ENCODE results near the gene YWHAB. TPM values are rescaled to one million over a fixed set of nuclear protein-coding genes. Genes with fewer than 3 reads are reported as not detected.

The YWHAB gene
- polyA plus RNA-seq (2013, experiment 1 of 2): 189 TPM
- polyA plus RNA-seq (2013, experiment 2 of 2): 186 TPM

DNA sequence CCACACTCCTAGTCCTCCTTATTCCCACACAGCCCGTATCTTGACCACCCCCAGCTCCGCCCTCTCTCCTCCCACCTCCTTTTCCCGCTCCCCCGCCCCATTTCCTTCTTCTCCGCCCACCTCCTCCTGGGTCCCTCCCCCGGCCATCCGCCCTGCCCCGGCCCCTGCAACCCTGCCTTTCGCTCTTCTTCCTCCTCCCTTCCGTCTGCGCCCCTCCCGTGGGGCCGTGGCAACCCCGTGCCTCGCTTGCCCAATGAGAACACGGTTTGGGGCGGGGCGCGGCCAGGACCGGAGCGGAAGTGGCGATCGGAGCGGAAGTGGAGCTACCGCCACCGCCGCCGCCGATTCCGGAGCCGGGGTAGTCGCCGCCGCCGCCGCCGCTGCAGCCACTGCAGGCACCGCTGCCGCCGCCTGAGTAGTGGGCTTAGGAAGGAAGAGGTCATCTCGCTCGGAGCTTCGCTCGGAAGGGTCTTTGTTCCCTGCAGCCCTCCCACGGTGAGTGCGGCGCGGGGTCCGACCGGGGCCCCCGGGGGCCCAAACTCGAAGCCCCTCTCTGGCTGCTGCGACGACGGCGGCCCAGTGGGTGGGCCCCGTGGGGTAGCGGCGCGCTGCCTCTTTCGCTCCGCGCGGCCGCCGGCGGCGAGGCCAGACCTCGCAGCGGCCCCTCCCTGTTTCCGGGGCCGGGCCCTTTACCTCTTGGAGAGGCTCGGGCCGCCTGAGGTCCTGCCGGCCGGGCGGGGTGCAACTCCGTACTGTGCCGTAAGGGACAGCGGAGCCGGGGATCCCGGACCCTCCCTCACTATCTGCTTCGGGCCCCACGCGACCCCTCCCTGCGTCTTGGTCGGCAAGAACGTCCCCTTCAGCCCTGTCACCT is at the start of gene YWHAB:
YWHAB (plus strand) TSS at position 314 of the 874 bp plus-strand sequence. CDS start 15,829 bp downstream, outside the sequence.
- H3K36me3 ChIP-seq (ENCODE audit: insufficient read depth, low read length): peaks cover 15% of the 10 kb centered on the region
- no peaks in the 10 kb centered on the region for H3K9me3 ChIP-seq (ENCODE audit: insufficient read depth, low read depth, low read length)
- H3K27me3 ChIP-seq (ENCODE audit: insufficient read depth, low read length): no peaks in the 10 kb centered on the region
- peaks cover 23% of the 10 kb centered on the region for H3K4me1 ChIP-seq (ENCODE audit: insufficient read depth, low read length)
- H3K4me3 ChIP-seq (ENCODE audit: low read length): peak within 1 kb of the TSS; percentile 95
- under 1% methylated on average over 88 of the region's 88 CpGs for WGBS
- H3K27ac ChIP-seq (ENCODE audit: low read depth, low read length): peak within 1 kb of the TSS; percentile 96
- H3K9ac ChIP-seq (ENCODE audit: low read depth, low read length): peak within 1 kb of the TSS; percentile 97

DNA sequence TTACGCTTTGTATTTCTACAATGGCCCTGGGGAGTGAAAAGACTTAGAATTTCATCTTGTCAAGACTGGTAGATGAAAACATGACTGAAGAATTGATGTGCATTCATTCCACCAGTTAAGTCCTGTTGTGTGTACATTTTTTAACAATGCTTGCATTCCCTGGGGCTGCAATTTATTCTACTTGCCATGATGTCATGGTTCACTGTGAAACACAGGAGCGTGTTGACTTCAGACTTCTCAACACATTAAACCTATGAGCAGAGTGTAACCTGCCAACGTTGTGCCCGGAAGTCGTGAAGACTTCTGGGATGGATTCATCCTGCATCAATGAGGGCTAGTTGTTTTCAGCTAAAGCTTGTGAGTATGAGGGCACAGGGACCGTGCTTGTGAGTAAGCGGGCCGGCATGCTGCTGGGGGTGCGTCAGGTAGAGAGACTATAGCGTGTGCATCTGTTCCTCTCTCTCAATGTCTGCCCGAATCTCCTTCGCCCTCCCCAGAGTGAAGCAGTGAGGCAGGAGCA is 48.8 kb upstream of the YWHAB start:
- Histone ChIP-seq H3K4me3 (ENCODE audit: low read length) (no peak overlapping the region), H3K36me3 (ENCODE audit: insufficient read depth, low read length) (no peaks in the 10 kb centered on the region), H3K27ac (ENCODE audit: low read depth, low read length) (no peak overlapping the region), H3K27me3 (ENCODE audit: insufficient read depth, low read length) (no peaks in the 10 kb centered on the region), H3K9me3 (ENCODE audit: insufficient read depth, low read depth, low read length) (0 out of 2 replicates have a peak, but pooled peaks cover 3% of the 10 kb centered on the region), H3K4me1 (ENCODE audit: insufficient read depth, low read length) (0 out of 2 replicates have a peak, but pooled peaks cover 6% of the 10 kb centered on the region), H3K9ac (ENCODE audit: low read depth, low read length) (no peak overlapping the region)
- 94% methylated on average over 12 of the region's 12 CpGs for WGBS

GRCh38 chr20:44837946-44838345 is 47.6 kb upstream of the YWHAB start:
- 94% methylated on average over 3 of the region's 3 CpGs for WGBS
- H3K4me3 ChIP-seq (ENCODE audit: low read length): no peak overlapping the region
- H3K27ac ChIP-seq (ENCODE audit: low read depth, low read length): no peak overlapping the region
- H3K36me3 ChIP-seq (ENCODE audit: insufficient read depth, low read length): no peaks in the 10 kb centered on the region
- H3K9me3 ChIP-seq (ENCODE audit: insufficient read depth, low read depth, low read length): 0 out of 2 replicates have a peak, but pooled peaks cover 3% of the 10 kb centered on the region
- 0 out of 2 replicates have a peak, but pooled peaks cover 6% of the 10 kb centered on the region for H3K4me1 ChIP-seq (ENCODE audit: insufficient read depth, low read length)
- no peak overlapping the region for H3K9ac ChIP-seq (ENCODE audit: low read depth, low read length)
- H3K27me3 ChIP-seq (ENCODE audit: insufficient read depth, low read length): no peaks in the 10 kb centered on the region

- H3K36me3 ChIP-seq (ENCODE audit: insufficient read depth, low read length): no peaks in the 10 kb centered on the region
- 100% methylated on average over 1 of the region's 1 CpG for WGBS
- H3K27me3 ChIP-seq (ENCODE audit: insufficient read depth, low read length): no peaks in the 10 kb centered on the region
- no peak overlapping the region for H3K27ac ChIP-seq (ENCODE audit: low read depth, low read length)
- H3K4me1 ChIP-seq (ENCODE audit: insufficient read depth, low read length): 0 out of 2 replicates have a peak, but pooled peaks cover 6% of the 10 kb centered on the region
- H3K4me3 ChIP-seq (ENCODE audit: low read length): no peak overlapping the region
- H3K9me3 ChIP-seq (ENCODE audit: insufficient read depth, low read depth, low read length): 0 out of 2 replicates have a peak, but pooled peaks cover 3% of the 10 kb centered on the region
- no peak overlapping the region for H3K9ac ChIP-seq (ENCODE audit: low read depth, low read length)
These were observed 47.0 kb upstream of the YWHAB start for GRCh38 chr20:44838521-44838920.

GRCh38 chr20:44839481-44839880 is 46.0 kb upstream of the YWHAB start:
- Histone ChIP-seq H3K9me3 (ENCODE audit: insufficient read depth, low read depth, low read length) (0 out of 2 replicates have a peak, but pooled peaks cover 3% of the 10 kb centered on the region), H3K9ac (ENCODE audit: low read depth, low read length) (no peak overlapping the region), H3K4me3 (ENCODE audit: low read length) (no peak overlapping the region), H3K36me3 (ENCODE audit: insufficient read depth, low read length) (no peaks in the 10 kb centered on the region), H3K4me1 (ENCODE audit: insufficient read depth, low read length) (0 out of 2 replicates have a peak, but pooled peaks cover 6% of the 10 kb centered on the region), H3K27me3 (ENCODE audit: insufficient read depth, low read length) (no peaks in the 10 kb centered on the region), H3K27ac (ENCODE audit: low read depth, low read length) (no peak overlapping the region)
- WGBS: 92% methylated on average over 5 of the region's 5 CpGs

DNA sequence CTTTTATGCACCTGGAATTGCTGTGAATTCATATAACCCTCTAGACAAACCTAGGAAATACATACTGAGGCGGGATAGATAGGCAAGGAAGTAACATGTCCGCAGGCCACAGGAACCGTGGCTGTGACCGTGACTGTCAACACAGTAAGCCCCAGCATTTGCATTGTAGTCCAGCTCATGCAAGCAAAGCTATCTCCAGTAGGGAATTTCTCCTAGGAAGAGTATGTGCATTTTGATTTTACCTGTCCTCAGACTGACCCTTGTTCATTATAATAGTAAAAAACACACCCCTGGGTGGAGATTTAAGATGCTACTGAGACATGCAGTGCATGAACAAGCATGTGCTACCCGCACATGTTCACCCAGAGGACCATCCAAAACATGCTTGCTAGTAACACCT is 44.7 kb upstream of the YWHAB start:
- Histone ChIP-seq H3K4me3 (ENCODE audit: low read length) (no peak overlapping the region), H3K36me3 (ENCODE audit: insufficient read depth, low read length) (no peaks in the 10 kb centered on the region), H3K27me3 (ENCODE audit: insufficient read depth, low read length) (no peaks in the 10 kb centered on the region), H3K4me1 (ENCODE audit: insufficient read depth, low read length) (0 out of 2 replicates have a peak, but pooled peaks cover 5% of the 10 kb centered on the region), H3K27ac (ENCODE audit: low read depth, low read length) (no peak overlapping the region), H3K9me3 (ENCODE audit: insufficient read depth, low read depth, low read length) (0 out of 2 replicates have a peak, but pooled peaks cover 3% of the 10 kb centered on the region), H3K9ac (ENCODE audit: low read depth, low read length) (no peak overlapping the region)
- 90% methylated on average over 5 of the region's 5 CpGs for WGBS

GRCh38 chr20:44841955-44842354 is 43.5 kb upstream of the YWHAB start:
- H3K9me3 ChIP-seq (ENCODE audit: insufficient read depth, low read depth, low read length): 0 out of 2 replicates have a peak, but pooled peaks cover 3% of the 10 kb centered on the region
- no peaks in the 10 kb centered on the region for H3K36me3 ChIP-seq (ENCODE audit: insufficient read depth, low read length)
- no peak overlapping the region for H3K4me3 ChIP-seq (ENCODE audit: low read length)
- H3K9ac ChIP-seq (ENCODE audit: low read depth, low read length): no peak overlapping the region
- H3K4me1 ChIP-seq (ENCODE audit: insufficient read depth, low read length): no peaks in the 10 kb centered on the region
- no peaks in the 10 kb centered on the region for H3K27me3 ChIP-seq (ENCODE audit: insufficient read depth, low read length)
- WGBS: 87% methylated on average over 6 of the region's 6 CpGs
- no peak overlapping the region for H3K27ac ChIP-seq (ENCODE audit: low read depth, low read length)

DNA sequence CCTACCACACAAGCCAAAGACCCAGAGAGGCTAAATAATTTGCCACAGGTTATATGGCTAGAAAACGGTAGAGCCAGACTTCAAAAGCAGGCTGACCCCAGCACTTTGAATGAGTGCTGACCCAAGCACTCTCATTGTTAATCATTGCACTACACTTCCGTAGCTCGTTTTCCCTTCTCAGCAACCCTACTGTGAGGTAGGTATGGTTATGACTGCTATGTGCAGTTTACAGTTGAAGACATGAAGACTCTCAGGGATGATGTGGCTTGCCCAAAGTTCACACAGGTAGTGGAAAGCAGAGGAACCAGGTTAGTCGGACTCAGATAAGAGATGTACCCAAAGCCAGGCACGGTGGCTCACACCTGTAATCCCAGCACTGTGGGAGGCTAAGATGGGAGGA is 41.6 kb upstream of the YWHAB start:
- Histone ChIP-seq H3K9ac (ENCODE audit: low read depth, low read length) (no peak overlapping the region), H3K27me3 (ENCODE audit: insufficient read depth, low read length) (no peaks in the 10 kb centered on the region), H3K9me3 (ENCODE audit: insufficient read depth, low read depth, low read length) (0 out of 2 replicates have a peak, but pooled peaks cover 3% of the 10 kb centered on the region), H3K4me1 (ENCODE audit: insufficient read depth, low read length) (no peaks in the 10 kb centered on the region), H3K27ac (ENCODE audit: low read depth, low read length) (no peak overlapping the region), H3K36me3 (ENCODE audit: insufficient read depth, low read length) (no peaks in the 10 kb centered on the region), H3K4me3 (ENCODE audit: low read length) (no peak overlapping the region)
- 83% methylated on average over 5 of the region's 5 CpGs for WGBS

GRCh38 chr20:44848254-44849015 is 37.1 kb upstream of the YWHAB start:
- Histone ChIP-seq H3K9me3 (ENCODE audit: insufficient read depth, low read depth, low read length) (no peaks in the 10 kb centered on the region), H3K9ac (ENCODE audit: low read depth, low read length) (no peak overlapping the region), H3K36me3 (ENCODE audit: insufficient read depth, low read length) (no peaks in the 10 kb centered on the region), H3K27ac (ENCODE audit: low read depth, low read length) (no peak overlapping the region), H3K27me3 (ENCODE audit: insufficient read depth, low read length) (no peaks in the 10 kb centered on the region), H3K4me1 (ENCODE audit: insufficient read depth, low read length) (0 out of 2 replicates have a peak, but pooled peaks cover 3% of the 10 kb centered on the region), H3K4me3 (ENCODE audit: low read length) (no peak overlapping the region)
- 86% methylated on average over 4 of the region's 4 CpGs for WGBS

DNA sequence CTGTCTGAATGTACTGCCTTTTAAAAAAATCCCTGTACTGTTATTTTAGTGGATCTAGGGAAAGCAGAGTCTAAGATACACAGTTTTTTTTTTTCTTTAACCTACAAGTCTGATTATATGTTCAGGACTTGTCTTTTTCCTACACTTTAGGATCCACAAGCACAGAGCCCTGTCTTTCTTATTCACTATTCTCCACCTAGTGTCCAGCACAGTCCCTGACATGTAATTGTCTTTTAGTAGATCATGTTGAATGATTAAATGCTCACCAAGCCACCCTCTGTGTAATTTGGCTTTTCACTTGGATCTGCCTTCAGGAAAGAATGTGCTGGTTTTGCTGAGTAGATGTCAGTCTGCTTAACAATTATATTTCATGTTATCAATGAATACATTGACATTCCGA is 35.8 kb upstream of the YWHAB start:
- no peak overlapping the region for H3K4me3 ChIP-seq (ENCODE audit: low read length)
- WGBS: 100% methylated on average over 1 of the region's 1 CpG
- no peaks in the 10 kb centered on the region for H3K27me3 ChIP-seq (ENCODE audit: insufficient read depth, low read length)
- H3K4me1 ChIP-seq (ENCODE audit: insufficient read depth, low read length): 0 out of 2 replicates have a peak, but pooled peaks cover 3% of the 10 kb centered on the region
- H3K27ac ChIP-seq (ENCODE audit: low read depth, low read length): no peak overlapping the region
- no peaks in the 10 kb centered on the region for H3K36me3 ChIP-seq (ENCODE audit: insufficient read depth, low read length)
- H3K9me3 ChIP-seq (ENCODE audit: insufficient read depth, low read depth, low read length): no peaks in the 10 kb centered on the region
- H3K9ac ChIP-seq (ENCODE audit: low read depth, low read length): no peak overlapping the region
